ENCODE data around the gene OCRL.

The OCRL gene

GRCh38 chrX:129522184-129523078 lies 17.6 kb upstream of the OCRL start:
- no peaks in the 10 kb centered on the region for H3K4me1 ChIP-seq
- DNase-seq: peak; percentile 55
- TF ChIP-seq CTCF (IDR thresholded peaks at IDR 0.05; ENCODE audit: low read depth, low read length): peak; percentile 15; the same call in 1 of the 2 replicates
- peak overlapping the region; percentile 72 for H3K4me3 ChIP-seq (ENCODE audit: low read depth, low read length)
- no peaks in the 10 kb centered on the region for H3K9me3 ChIP-seq
- H3K36me3 ChIP-seq: no peaks in the 10 kb centered on the region
- H3K27me3 ChIP-seq: no peaks in the 10 kb centered on the region

GRCh38 chrX:129523079-129523911 lies 16.8 kb upstream of the OCRL start, which contains the start of gene SMARCA1:
TSS of gene SMARCA1 (minus strand) at chrX:129523490. CDS start at chrX:129523370, 120 bp downstream.
- Histone ChIP-seq H3K36me3 (no peaks in the 10 kb centered on the region), H3K27me3 (no peaks in the 10 kb centered on the region), H3K4me3 (ENCODE audit: low read depth, low read length) (peak within 1 kb of the TSS; percentile 72), H3K9me3 (no peaks in the 10 kb centered on the region), H3K4me1 (no peaks in the 10 kb centered on the region)
- TF ChIP-seq CTCF (IDR thresholded peaks at IDR 0.05; ENCODE audit: low read depth, low read length): no peak
- DNase-seq: peak; percentile 46

- no peaks in the 10 kb centered on the region for H3K27me3 ChIP-seq
- H3K36me3 ChIP-seq: no peaks in the 10 kb centered on the region
- no peak for TF ChIP-seq CTCF (IDR thresholded peaks at IDR 0.05; ENCODE audit: low read depth, low read length)
- H3K4me3 ChIP-seq (ENCODE audit: low read depth, low read length): no peak overlapping the region
- no peaks in the 10 kb centered on the region for H3K9me3 ChIP-seq
- no peaks in the 10 kb centered on the region for H3K4me1 ChIP-seq
- no peak for DNase-seq
These were observed 15.7 kb upstream of the OCRL start for GRCh38 chrX:129524250-129524850.

GRCh38 chrX:129525162-129525561 lies 14.9 kb upstream of the OCRL start:
- DNase-seq: no peak
- no peak for TF ChIP-seq CTCF (IDR thresholded peaks at IDR 0.05; ENCODE audit: low read depth, low read length)
- no peaks in the 10 kb centered on the region for H3K36me3 ChIP-seq

GRCh38 chrX:129525896-129526295 lies 14.2 kb upstream of the OCRL start:
- Histone ChIP-seq H3K4me3 (ENCODE audit: low read depth, low read length) (no peak overlapping the region), H3K9me3 (no peaks in the 10 kb centered on the region), H3K36me3 (no peaks in the 10 kb centered on the region), H3K27me3 (no peaks in the 10 kb centered on the region), H3K4me1 (no peaks in the 10 kb centered on the region)
- DNase-seq: no peak
- TF ChIP-seq CTCF (IDR thresholded peaks at IDR 0.05; ENCODE audit: low read depth, low read length): no peak

More at GRCh38 chrX:129525162-129525561, 14.9 kb upstream of the OCRL start:
- Histone ChIP-seq H3K27me3 (no peaks in the 10 kb centered on the region), H3K9me3 (no peaks in the 10 kb centered on the region), H3K4me1 (no peaks in the 10 kb centered on the region), H3K4me3 (ENCODE audit: low read depth, low read length) (no peak overlapping the region)
